Endodermal cell (in vitro differentiated cells): Measurements from ENCODE around the gene OPCML. TPM values are rescaled to one million over a fixed set of nuclear protein-coding genes. Genes with fewer than 3 reads are reported as not detected.

Source experiments
- DNase-seq: peaks from one replicate; pipeline ENCODE4 v3.0.0-alpha.2; 2017
- H3K27ac ChIP-seq: 2 replicates; pipeline ENCODE4 v1.5.1; 2013; ENCODE audit warnings: mild to moderate bottlenecking, low read depth, low read length, moderate library complexity
- H3K27me3 ChIP-seq: 2 replicates; pipeline ENCODE4 v1.6.1; 2013; ENCODE audit warnings: mild to moderate bottlenecking, low read length, moderate library complexity; ENCODE audit not compliant: insufficient read depth, control insufficient read depth, poor library complexity, severe bottlenecking
- H3K36me3 ChIP-seq: 2 replicates; pipeline ENCODE4 v1.7.0; 2013; ENCODE audit warnings: mild to moderate bottlenecking, low read length, moderate library complexity; ENCODE audit not compliant: control insufficient read depth, insufficient read depth
- H3K4me1 ChIP-seq: one replicate; pipeline ENCODE4 v1.7.0; 2013; ENCODE audit warnings: low read length; ENCODE audit not compliant: control insufficient read depth, insufficient read depth
- H3K4me3 ChIP-seq: 2 replicates; pipeline ENCODE4 v1.5.1; 2013; ENCODE audit warnings: mild to moderate bottlenecking, low read length, moderate library complexity
- H3K9ac ChIP-seq: 2 replicates; pipeline ENCODE4 v1.6.1; 2013; ENCODE audit warnings: mild to moderate bottlenecking, low read length, moderate library complexity; ENCODE audit not compliant: poor library complexity, severe bottlenecking; ENCODE audit errors: extremely low read depth
- H3K9me3 ChIP-seq: 2 replicates; pipeline ENCODE4 v1.6.1; 2013; ENCODE audit warnings: mild to moderate bottlenecking, low read length, moderate library complexity; ENCODE audit not compliant: control insufficient read depth
- H3K27ac Mint-ChIP-seq: 2 replicates; pipeline ENCODE4 v1.8.0; 2020; ENCODE audit warnings: mixed read lengths
- H3K27me3 Mint-ChIP-seq: 2 replicates; pipeline ENCODE4 v1.8.0; 2021; ENCODE audit warnings: mild to moderate bottlenecking, mixed read lengths; ENCODE audit not compliant: insufficient read depth
- H3K36me3 Mint-ChIP-seq: 2 replicates; pipeline ENCODE4 v1.8.0; 2020; ENCODE audit warnings: low read depth, mixed read lengths
- H3K4me1 Mint-ChIP-seq: 2 replicates; pipeline ENCODE4 v1.8.0; 2020; ENCODE audit warnings: mixed read lengths
- H3K4me3 Mint-ChIP-seq: 2 replicates; pipeline ENCODE4 v1.8.0; 2020; ENCODE audit warnings: mild to moderate bottlenecking, moderate library complexity, mixed read lengths
- H3K9me3 Mint-ChIP-seq: 2 replicates; pipeline ENCODE4 v1.8.0; 2020; ENCODE audit warnings: mild to moderate bottlenecking, mixed read lengths
- CTCF ChIP-seq: fragments of 200-600 bp; sonication (generic); conservative IDR thresholded peaks from 2 replicates; pipeline ENCODE4 v1.5.0; 2021; ENCODE audit warnings: antibody characterized with exemption, mild to moderate bottlenecking
- whole genome bisulfite sequencing, 2 experiments: methylation state at CpG; one replicate each; pipeline versions ENCODE4 v1.1.5 to v1.1.7; 2013; ENCODE audit warnings: missing lambda C conversion rate in 2 of 2, mixed read lengths in 1 of 2; ENCODE audit not compliant: insufficient coverage in 1 of 2, insufficient read length in 1 of 2; 5-methylcytosine and 5-hydroxymethylcytosine counted together
- total RNA-seq, 2 donors: library from RNA; stranded (reverse); fragmentation: NEBNext Ultra II Directional in 1 of 2; extraction: Animal tissue kit (Norgen Biotek cat#: 25700) in 1 of 2; gene quantifications; 2 replicates in 1 of 2; 3 replicates in 1 of 2; pipeline ENCODE4 v1.2.1, GENCODE V29; 2021

Gene OPCML
- total RNA-seq, 2 donors from 2014 or later, result 0.49 to 0.86 TPM

GRCh38 chr11:133041181-133041580, 491.1 kb downstream of the OPCML start:
- Mint-ChIP-seq H3K4me1 (peaks cover 23% of the 10 kb centered on the region), H3K9me3 (no peaks in the 10 kb centered on the region), H3K27me3 (peaks cover 10% of the 10 kb centered on the region), H3K27ac (no peak overlapping the region), H3K4me3 (no peak overlapping the region), H3K36me3 (no peaks in the 10 kb centered on the region)
- no peak for TF ChIP-seq CTCF
- peaks cover 12% of the 10 kb centered on the region for H3K4me1 ChIP-seq
- H3K9ac ChIP-seq, result no peak overlapping the region
- H3K36me3 ChIP-seq, result no peaks in the 10 kb centered on the region
- WGBS, 2 experiments, result 78 to 85% methylated on average over 2 to 4 of the region's 4 CpGs
- H3K27ac ChIP-seq, result no peak overlapping the region
- no peaks in the 10 kb centered on the region for H3K9me3 ChIP-seq
- H3K27me3 ChIP-seq, result peaks cover 5% of the 10 kb centered on the region
- no peak for DNase-seq
- H3K4me3 ChIP-seq, result no peak overlapping the region

- WGBS, 2 experiments, result 55 to 71% methylated on average over 3 to 8 of the region's 8 CpGs
- peak; percentile 73 for DNase-seq
- no peaks in the 10 kb centered on the region for H3K36me3 ChIP-seq
These were observed 491.9 kb downstream of the OPCML start for GRCh38 chr11:133040289-133040900.

GRCh38 chr11:133038850-133039249, 493.5 kb downstream of the OPCML start:
- Histone ChIP-seq H3K4me3 (no peak overlapping the region), H3K27ac (no peak overlapping the region), H3K9me3 (no peaks in the 10 kb centered on the region), H3K4me1 (peaks cover 12% of the 10 kb centered on the region), H3K9ac (no peak overlapping the region), H3K27me3 (peaks cover 5% of the 10 kb centered on the region), H3K36me3 (no peaks in the 10 kb centered on the region)
- Mint-ChIP-seq H3K4me1 (peaks cover 19% of the 10 kb centered on the region), H3K27ac (peak overlapping the region; percentile 24), H3K36me3 (no peaks in the 10 kb centered on the region), H3K27me3 (no peaks in the 10 kb centered on the region), H3K4me3 (no peak overlapping the region), H3K9me3 (no peaks in the 10 kb centered on the region)
- no peak for TF ChIP-seq CTCF
- peak; percentile 85 for DNase-seq
- 39 to 44% methylated on average over 4 of the region's 4 CpGs for WGBS, 2 experiments

More at GRCh38 chr11:133040289-133040900, 491.9 kb downstream of the OPCML start:
- Mint-ChIP-seq H3K36me3 (no peaks in the 10 kb centered on the region), H3K27me3 (peaks cover 6% of the 10 kb centered on the region), H3K9me3 (no peaks in the 10 kb centered on the region), H3K4me3 (no peak overlapping the region), H3K4me1 (peaks cover 23% of the 10 kb centered on the region), H3K27ac (no peak overlapping the region)
- Histone ChIP-seq H3K27ac (no peak overlapping the region), H3K9ac (no peak overlapping the region), H3K27me3 (peaks cover 5% of the 10 kb centered on the region), H3K9me3 (no peaks in the 10 kb centered on the region), H3K4me3 (no peak overlapping the region), H3K4me1 (peaks cover 12% of the 10 kb centered on the region)
- no peak for TF ChIP-seq CTCF
